ENCODE results near the gene CARD18.

The CARD18 gene, protein sequence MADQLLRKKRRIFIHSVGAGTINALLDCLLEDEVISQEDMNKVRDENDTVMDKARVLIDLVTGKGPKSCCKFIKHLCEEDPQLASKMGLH

DNA sequence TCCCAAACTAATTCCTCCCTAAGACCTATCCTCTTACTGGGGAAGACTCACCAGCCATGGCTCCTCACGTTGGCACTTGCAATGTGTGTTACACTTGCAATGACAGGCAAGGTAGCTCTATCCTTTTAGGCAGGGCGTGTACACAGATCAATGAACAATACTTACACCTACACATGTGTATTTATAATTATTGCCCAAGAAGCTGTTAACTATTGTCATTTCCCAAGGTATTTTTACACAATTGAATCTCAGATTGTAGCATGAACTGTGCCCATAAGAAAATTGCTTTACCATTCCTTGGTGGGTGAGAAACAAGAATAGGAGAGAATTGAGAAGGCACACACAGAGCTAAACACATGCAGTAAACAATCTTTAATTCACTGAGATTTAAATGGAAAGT lies at the start of gene CARD18:
TSS of gene CARD18 (minus strand) at position 101 of the 400 bp plus-strand sequence. CDS start at position 58, 43 bp downstream.
- no peak for DNase-seq

DNA sequence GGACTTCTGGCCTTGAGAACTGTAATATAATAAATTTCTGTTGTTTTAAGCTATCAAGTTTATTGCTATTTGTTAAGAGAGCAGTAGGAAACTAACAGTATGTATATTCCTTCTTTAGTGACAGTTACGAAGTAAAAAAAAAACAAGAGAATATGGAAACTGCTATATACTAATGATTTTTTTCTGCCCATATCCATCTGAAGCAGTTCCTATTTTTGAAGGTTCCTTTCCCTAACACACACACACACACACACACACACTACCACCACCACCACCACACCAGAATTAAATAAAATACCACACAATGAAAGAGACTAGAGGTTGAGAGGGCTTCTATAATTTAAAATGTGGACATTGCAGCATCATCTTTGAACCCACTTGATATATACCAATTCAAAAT lies 44.4 kb upstream of the CARD18 start:
- DNase-seq: no peak

DNA sequence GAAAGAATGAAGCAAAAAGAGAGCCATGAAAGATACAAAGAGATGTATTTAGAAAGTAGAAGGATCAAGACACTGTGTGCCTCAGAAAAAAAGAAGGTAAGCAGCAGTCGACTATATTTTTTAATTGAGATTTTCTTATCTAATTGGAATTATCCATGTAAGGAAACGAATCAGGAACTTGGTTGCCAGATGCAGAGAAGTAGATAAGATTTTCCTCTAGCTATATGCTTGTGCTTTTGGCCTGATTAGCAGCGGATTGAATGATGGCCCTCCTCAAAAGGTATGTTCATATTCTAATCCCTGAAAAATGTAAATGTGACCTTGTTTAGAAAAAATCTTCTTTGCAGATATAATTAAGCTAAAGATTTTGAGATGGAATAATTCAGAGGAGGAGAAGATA lies 43.9 kb upstream of the CARD18 start:
- DNase-seq: no peak

DNA sequence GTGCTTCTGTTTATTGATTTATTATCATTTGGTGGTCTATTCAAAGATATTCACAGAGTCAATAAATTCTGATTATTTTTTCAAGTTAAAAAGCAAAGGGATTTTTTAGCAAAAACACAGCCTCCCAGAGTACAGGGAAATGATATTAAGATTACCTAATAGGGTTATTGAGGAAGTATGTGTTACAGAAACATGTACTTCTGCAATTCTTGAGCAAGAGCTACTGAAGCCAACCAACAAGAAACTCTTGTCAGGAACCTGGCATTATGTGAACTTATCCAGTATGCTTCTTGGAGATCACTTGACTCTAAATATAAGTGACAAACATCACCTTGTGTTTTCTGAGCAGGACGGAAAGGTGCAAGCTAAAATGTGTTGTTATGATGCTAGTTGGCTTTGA lies 42.0 kb upstream of the CARD18 start:
- DNase-seq: no peak

DNA sequence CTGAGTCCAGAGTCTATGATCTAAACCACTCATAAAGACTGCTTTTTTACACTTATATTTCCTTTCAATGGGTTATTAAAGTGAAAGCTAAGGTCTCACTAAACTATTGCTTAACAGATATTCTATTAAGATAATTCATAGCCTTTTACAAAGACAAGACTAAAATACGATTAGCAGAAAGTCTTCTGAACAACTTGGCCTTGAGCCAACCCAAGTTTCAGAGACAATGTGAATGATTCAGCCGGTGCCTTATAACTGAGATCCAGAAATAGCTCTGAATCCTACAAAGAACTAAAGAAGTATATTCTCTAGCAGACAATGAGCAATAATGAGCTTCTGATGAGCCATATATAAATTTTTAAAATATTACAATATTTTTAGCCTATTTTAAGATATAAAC lies 41.5 kb upstream of the CARD18 start:
- no peak for DNase-seq

DNA sequence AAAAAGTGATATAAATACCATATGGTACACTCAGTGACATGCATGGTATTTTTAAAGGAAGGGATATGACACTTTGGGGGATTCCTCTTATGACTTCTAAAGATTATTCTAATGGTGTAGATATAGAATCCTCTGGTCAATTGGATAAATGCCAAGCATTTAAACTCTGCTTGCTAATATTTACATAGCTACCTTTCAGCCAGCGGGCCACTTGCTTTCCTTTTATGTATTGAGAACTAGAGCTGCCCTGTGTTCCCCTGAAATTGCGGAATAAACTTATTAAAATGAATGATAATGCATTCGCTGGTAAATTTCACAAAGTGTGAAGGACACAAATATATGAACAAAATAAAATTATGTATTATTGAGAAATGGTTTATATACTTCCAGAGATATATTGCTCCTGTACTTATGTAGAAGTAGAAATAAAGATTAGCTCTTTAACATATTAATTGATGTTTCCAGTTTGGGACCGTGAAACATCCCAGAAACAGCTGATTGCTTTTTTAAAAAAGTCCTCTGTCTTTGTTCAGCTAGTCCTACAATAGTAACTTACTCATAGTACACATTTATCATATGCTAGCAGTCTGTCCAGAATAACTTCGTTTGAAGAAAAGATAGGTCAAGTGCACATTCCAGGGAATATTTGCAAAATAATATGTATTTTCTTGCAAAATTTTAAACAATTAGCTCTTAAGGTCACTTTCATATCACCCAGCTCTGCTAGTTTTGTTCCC lies 40.1 kb upstream of the CARD18 start:
- DNase-seq: no peak

DNA sequence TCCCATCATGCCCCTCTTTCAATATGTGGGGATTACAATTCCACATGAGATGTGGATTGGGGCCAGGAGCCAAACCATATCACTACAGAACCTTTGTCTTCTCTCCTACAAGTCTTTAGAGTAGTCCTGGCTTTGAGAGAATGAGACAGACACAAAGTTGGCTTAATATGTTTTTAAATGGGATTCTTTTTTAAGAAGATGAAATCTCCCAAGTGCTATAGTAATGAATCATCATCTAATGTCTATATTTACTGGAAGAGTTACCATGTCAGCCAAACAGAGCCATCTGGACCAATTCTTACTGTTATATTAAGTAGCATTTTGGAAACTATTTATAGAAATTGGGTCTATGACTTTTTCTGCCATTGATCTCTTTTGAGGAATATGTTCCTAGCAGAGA lies 38.1 kb upstream of the CARD18 start:
- DNase-seq: no peak

DNA sequence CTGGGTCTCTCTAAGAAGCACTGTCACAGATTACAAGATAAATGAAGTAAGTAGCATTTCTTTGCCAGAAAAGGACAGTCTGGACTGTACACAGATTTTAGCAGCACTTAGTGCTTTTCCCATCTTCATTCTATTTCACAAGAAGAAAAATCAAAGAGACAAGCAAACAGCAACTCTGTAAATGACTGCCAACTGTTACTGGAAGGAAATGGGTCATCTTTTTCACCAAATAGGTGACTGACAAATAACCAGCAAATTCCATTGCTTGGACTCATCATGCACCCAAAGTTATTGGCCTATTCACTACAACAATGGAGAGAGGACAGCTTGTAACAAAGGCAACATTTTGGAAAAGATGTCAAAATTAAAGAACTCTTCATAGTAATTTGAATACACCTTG lies 28.9 kb upstream of the CARD18 start:
- no peak for DNase-seq

DNA sequence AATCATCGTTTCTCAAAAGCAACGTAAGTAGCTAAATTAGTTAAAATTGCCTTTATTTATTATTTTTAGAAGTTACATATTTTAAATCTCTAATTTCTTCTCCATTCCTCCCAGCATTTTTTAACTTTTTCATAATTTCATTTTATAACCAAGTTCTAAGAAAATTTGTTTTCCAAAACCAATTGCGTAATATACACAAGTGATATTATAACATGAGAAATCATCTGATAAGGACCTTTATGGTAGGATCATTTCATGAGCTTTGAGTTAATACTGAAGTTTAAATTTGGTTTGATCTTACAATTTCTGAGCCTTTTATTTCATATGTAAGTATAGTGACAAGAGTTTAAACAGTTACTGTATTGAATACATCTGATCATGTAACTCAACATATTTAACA lies 27.7 kb upstream of the CARD18 start:
- no peak for DNase-seq

DNA sequence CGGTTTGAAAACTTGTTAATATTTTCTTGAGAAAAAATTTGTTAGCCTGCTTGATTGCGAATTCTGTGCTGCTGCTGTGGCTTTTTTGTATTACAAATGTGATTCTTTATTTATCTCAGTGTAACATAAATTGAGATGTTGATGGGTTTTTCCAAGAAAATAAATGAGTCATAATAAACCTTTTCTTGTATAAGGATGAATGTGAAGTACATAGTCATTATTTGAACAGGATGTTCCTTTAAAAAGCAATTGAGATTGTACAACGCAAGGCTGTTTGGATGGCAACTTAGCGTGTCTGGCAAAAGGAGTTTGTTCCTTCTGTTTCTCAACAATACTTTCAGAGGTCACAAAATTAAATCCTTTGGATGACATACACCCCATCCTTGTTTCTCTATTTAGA lies 24.6 kb upstream of the CARD18 start:
- no peak for DNase-seq

DNA sequence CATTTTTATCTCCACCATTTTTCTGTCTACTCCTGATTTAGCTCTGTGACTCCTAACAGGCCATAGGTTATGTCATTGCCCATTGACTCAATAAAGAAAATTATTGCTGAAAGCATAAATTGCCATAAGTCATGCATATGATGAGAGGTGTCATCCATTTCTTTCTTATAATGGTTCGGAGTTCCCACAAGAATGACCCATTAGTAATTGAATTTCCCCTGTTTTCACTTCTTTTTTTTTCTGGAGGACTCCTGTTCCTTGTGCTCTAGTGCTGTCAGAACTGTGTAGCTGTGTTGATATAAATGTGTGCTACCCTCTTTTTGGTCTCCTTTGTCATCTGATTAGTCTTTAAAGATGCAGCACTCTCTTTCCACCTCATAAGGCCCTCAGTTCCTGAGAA lies 22.9 kb upstream of the CARD18 start:
- no peak for DNase-seq

DNA sequence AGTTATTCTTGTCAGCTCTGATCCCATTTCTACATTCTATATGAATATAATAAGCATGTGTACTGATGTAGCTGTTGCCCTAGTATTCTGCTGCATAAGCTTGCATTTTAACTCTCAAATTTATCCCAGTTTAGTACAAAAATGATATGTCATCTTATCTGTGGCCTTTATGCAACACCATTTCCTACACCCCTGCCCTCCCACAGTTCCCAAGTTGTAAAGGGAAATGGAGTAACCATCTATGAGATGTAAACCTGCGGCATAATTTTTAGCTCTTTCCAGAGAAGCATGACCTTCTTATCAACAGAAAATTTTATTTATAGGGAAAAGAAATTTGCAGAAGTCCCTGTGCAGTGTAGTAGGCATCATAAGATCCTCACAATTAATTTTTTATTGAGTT lies 18.9 kb upstream of the CARD18 start:
- DNase-seq: no peak

DNA sequence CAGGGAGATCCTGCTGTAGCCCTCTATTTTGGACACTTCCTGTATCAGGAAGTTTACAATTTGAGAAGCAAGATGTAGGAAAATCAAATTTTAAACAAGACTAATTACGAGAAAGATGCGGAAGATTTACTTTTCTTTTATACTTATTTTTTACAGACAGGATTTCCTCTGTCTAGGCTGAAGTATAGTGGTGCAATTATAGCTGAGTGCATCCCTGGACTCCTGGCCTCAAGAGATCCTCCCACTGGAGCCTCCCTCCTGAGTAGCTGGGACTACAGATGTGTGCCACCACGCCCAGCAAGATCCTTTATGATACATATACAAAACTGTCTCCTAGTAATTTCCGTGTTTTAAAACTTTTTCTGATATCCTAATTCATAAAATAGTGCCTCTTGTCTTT lies 17.2 kb upstream of the CARD18 start:
- no peak for DNase-seq

DNA sequence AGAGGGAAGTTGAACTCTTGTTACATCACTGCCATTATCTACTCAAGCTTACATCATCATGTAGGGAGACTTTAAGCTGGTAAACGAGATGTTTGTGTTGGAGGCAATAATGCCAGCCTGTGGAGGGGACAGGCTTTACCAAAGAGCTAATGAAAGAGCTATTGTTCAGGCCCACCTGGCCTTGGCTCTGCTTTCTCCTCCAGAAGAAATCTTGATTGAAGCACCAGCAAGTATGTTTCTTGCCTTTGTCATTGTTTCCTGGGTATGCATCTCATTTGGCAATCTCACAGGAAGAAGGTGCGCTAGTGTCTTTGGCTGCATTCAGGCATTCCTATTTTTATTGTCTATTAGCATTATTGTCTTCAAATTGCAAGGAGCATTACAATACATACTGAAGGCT lies 16.7 kb upstream of the CARD18 start:
- DNase-seq: no peak

DNA sequence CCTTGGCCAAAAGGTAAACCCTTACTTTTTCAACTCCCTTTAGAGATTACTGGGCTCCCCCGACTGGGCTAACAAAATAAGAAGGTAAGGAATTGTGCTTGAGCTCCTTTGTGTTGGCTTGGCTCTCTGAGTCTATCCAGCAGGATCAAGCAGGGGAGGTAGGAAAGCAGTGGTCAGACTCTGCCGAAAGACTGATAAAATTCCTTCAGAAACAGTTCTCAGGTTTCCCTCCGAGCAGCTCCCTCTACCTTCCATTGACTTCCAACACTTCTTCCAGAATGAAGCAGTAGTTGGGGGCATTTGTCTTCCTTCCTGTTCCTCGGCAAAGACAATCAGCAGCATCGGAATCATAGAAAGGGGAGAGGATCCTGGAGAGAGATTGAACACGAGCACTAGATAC lies 16.1 kb upstream of the CARD18 start:
- DNase-seq: no peak

DNA sequence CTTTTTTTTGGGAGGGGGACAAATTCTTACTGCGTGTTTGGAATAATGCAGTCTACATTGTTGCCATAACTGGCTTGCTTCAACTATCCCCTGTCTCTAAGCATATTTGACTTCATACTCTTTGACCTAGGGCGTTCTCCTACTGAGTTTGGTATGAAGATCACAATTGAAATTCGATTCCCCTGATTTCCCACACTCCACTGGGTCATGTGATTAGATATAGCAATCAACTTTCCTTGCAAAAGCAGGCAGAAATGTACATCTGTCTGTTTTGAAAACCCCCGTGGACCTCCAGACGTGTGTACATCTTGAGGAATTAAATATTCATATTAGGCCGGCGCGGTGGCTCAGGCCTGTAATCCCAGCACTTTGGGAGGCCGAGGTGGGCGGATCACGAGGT lies 13.8 kb upstream of the CARD18 start:
- no peak for DNase-seq

DNA sequence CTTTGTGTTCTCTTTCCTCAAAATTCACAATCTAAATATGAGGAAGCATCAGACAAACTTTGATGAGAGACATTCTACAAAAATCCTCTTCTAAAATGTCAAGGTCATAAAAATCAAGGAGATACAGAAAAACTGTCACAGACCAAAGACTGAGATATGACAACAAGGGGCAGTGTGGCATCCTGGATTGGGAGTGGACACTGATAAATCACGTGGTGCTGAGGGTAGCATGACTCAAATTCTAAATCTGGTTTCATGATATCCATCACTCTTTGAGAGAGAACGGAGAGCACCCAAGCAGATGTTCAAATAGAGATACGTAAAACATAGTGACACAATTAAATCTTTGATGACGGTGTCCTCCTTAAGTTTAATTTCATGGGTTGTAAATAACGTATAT lies 13.0 kb upstream of the CARD18 start:
- no peak for DNase-seq

DNA sequence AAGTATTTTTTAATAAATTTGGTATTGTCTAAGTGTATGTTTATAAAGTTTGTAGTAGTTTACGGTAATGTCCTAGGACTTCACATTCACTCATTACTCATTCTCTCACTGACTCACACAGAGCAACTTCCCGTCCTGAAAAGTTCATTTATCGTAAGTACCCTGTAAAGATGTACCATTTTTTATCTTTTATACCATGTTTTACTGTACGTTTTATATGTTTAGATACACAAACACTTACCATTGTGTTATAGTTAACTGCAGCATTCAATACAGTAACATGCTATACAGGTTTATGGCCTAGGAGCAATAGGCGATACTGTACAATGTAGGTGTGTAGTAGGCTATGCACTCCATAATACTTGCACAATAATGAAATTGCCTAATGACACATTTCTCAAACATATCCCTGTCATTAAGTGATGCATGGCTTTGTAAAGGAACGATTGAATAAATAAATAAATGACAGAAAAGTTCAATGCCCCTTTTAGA lies 12.5 kb upstream of the CARD18 start:
- DNase-seq: no peak

DNA sequence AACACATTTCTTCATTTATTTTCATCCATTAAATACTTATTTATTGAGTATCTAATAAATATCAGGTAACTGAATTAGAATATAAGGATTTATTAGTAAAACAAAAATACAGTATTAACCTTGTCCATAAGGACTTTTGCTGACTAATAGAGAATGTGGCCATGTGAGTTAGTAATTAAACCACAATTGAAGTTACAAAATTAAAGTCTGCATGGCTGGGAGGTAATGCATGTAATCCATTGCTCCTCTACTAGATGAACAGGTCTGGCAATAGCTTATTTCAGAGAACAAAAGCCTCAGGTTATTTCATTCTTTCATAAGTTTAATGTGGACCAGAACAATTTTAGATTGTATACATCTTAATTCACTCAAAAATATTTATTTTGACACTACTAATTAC lies 9.9 kb upstream of the CARD18 start:
- no peak for DNase-seq

DNA sequence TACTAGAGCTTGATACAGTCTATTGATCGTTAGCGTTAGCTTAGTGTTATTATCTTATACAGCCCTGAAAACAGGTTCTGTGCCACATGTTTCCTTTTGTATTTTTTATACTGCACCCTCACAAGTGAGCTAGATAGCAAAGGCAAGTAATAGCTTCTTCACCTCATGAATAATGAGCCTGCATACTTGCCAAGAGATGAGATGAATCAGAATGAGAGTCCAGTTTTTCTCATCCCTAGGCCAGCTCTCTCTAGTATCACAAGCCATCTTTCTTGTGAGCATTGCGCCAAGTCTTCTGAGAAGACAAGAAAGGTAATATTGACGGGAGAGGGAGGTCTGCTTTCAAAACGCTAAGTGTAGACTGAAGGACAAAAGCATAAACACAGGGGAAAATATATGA lies 8.7 kb upstream of the CARD18 start:
- DNase-seq: no peak

DNA sequence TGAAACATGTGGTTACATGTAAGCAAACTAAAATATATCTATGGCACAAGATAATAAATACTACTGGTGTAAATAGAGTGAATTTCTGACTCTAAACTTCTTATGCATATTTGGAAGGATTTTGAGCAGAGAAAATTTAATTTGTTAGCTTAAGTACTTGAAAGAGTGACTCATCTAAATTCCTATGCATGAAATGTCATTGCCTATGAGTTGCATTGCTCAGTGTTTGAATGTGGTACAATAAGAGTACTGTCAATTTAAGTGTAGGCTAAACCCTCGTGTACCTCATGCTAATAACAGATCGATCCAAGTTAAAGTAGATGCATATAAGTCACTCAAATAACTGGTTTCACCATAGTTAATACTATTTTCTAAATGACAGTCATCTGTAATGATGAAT lies 5.3 kb upstream of the CARD18 start:
- DNase-seq: no peak

DNA sequence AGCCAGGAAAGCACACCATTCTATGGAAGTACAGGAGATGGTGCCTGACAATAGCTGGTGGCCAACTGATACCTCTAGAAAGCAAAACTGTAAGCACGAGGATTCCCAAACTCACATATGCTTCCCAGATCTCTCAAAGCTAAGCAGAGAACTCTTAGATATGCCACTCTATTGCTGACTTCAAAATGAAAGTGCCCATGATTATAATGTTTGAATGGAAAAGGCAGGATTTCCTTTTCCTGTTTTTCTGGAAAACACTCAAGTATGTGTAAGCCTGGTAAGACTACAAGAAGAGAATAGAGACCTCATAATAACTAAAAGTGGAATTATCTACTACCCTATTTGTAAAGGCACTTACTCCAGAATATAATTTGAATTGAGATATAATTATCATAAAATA lies 2.6 kb upstream of the CARD18 start:
- no peak for DNase-seq

DNA sequence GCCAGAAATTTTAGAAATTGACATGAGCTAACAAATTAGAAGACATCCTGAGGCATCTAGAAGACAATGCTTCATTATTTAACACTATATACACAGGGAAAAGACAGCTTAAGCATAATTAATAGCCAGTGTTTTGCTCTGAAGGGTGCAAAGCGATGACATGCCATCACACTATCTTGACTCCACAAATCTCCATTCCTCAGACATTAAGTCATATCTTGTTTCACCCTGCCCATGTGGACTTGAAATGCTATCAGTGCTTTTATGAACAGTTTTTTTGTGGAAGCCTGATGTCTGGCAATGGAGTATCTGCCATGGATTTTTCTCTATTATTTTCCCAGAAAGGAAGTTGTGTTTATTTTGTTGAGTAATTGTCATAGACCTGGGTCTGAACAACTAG lies 2.3 kb downstream of the CARD18 start:
- no peak for DNase-seq

DNA sequence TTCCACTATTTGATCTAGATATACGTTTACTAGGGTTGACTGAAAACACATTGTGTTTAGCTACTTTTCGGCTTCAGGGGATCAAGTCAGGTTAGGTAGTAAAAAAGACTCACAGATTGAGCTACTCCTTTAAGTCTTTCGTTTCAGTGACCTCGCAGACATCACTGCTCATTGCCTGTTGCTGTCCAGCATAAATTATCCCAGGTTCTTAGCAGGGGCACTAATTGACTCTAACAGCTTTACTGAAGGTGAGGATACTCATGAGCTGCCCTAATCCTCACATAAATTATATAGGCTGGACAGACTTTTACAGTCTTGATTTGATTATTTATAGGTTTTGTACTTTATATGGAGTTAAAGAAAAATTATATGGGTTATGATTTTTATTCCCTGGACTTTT lies 3.7 kb downstream of the CARD18 start:
- no peak for DNase-seq

All from stimulated activated CD4-positive, alpha-beta T cell treated with anti-CD3 and anti-CD28 coated beads, Interleukin-1b, Interleukin-23, amount 100 ng/mL, for 48 hours (primary cell).